PC-3 (cell line): ENCODE measurements around the gene DCLK1. TPM values are rescaled to one million over a fixed set of nuclear protein-coding genes. Genes with fewer than 3 reads are reported as not detected.
A peak's percentile ranks its signal among the peaks of the same experiment; 100 is the strongest.

Source experiments
- ATAC-seq: fragments of 200-7000 bp; cut with Tn5 transposase; 2 replicates; pipeline ENCODE4 v1.9.1; 2020; ENCODE audit warnings: mild to moderate bottlenecking, moderate library complexity
- BruUV-seq: library from RNA; stranded (reverse); fragments of 400-500 nt; replicated peaks from 2 replicates; lab custom pipeline; 2021; lab: Mats Ljungman, UMichigan
- CTCF ChIA-PET: fragments of 300-600 bp; sonication (Branson Sonifier 250); formaldehyde crosslinking; loops from one replicate; lab custom pipeline; 2022; ENCODE audit warnings: antibody characterized with exemption; lab: Charles Lee
- POLR2A ChIA-PET: fragments of 300-600 bp; sonication (Branson Sonifier 250); formaldehyde crosslinking; loops from one replicate; lab custom pipeline; 2022; ENCODE audit warnings: antibody characterized with exemption; ENCODE audit not compliant: unreplicated experiment; lab: Charles Lee
- DNase-seq: peaks from one replicate; pipeline ENCODE4 v3.0.0-alpha.2; 2015
- H2AFZ ChIP-seq: fragments of 300-600 bp; sonication (generic); 2 replicates; pipeline ENCODE4 v1.6.0; 2016; ENCODE audit warnings: antibody characterized with exemption, low read length
- H3F3A ChIP-seq: fragments of 300-600 bp; sonication (generic); one replicate; pipeline ENCODE4 v1.6.0; 2017; ENCODE audit warnings: antibody characterized with exemption, low read length, control low read depth, mild to moderate bottlenecking; ENCODE audit not compliant: unreplicated experiment
- H3K27ac ChIP-seq: fragments of 300-600 bp; sonication (generic); 2 replicates; pipeline ENCODE4 v1.5.1; 2016; ENCODE audit warnings: mild to moderate bottlenecking, low read length
- H3K27me3 ChIP-seq: fragments of 300-600 bp; sonication (generic); 2 replicates; pipeline ENCODE4 v1.6.1; 2016; ENCODE audit warnings: low read length, mixed read lengths
- H3K36me3 ChIP-seq: fragments of 300-600 bp; sonication (generic); 2 replicates; pipeline ENCODE4 v1.6.1; 2016; ENCODE audit warnings: low read depth, mixed run types, low read length, mixed read lengths
- H3K4me1 ChIP-seq: fragments of 300-600 bp; sonication (generic); 2 replicates; pipeline ENCODE4 v1.5.1; 2016; ENCODE audit warnings: low read length; ENCODE audit not compliant: insufficient read depth
- H3K4me2 ChIP-seq: fragments of 300-600 bp; sonication (generic); 2 replicates; pipeline ENCODE4 v1.6.0; 2016; ENCODE audit warnings: low read length
- H3K4me3 ChIP-seq: fragments of 300-600 bp; sonication (generic); 2 replicates; pipeline ENCODE4 v1.5.1; 2016; ENCODE audit warnings: mild to moderate bottlenecking, low read length, mixed read lengths
- H3K79me2 ChIP-seq: fragments of 300-600 bp; sonication (generic); 2 replicates; pipeline ENCODE4 v1.6.1; 2017; ENCODE audit warnings: low read length, mixed read lengths
- H3K9ac ChIP-seq: fragments of 300-600 bp; sonication (generic); 2 replicates; pipeline ENCODE4 v1.6.0; 2016; ENCODE audit warnings: mild to moderate bottlenecking, low read length
- H3K9me2 ChIP-seq: fragments of 300-600 bp; sonication (generic); replicated peaks from 2 replicates; pipeline ENCODE4 v1.6.1; 2016; ENCODE audit warnings: mixed run types, low read length, mixed read lengths
- H3K9me3 ChIP-seq: fragments of 300-600 bp; sonication (generic); 2 replicates; pipeline ENCODE4 v1.6.1; 2016; ENCODE audit warnings: low read length, mixed read lengths
- H4K20me1 ChIP-seq: fragments of 300-600 bp; sonication (generic); 2 replicates; pipeline ENCODE4 v1.6.1; 2016; ENCODE audit warnings: low read length, mixed read lengths
- EZH2 ChIP-seq: fragments of 300-600 bp; sonication (generic); IDR thresholded peaks from one replicate; pipeline ENCODE4 v1.6.1; 2017; ENCODE audit warnings: antibody characterized with exemption, mild to moderate bottlenecking, low read length; ENCODE audit not compliant: unreplicated experiment
- EZH2phosphoT487 ChIP-seq: fragments of 300-600 bp; sonication (generic); IDR thresholded peaks from 2 replicates; pipeline ENCODE4 v1.6.1; 2018; ENCODE audit warnings: mild to moderate bottlenecking, antibody characterized with exemption, low read length, borderline replicate concordance
- intact Hi-C: fragments of 100-400 bp; cut with micrococcal nuclease; formaldehyde crosslinking; loops from 2 replicates; pipeline ENCODE4 v1.9.0; 2023
- total RNA-seq: library from RNA; depleted of rRNA; stranded (reverse); fragments of >200 nt; gene quantifications from 2 replicates; pipeline ENCODE4 v1.2.3, GENCODE V29; 2014
- TF ChIP-seq, protein P1 (sequence below): fragments of 300-600 bp; sonication (generic); conservative IDR thresholded peaks from 2 replicates; pipeline ENCODE4 v1.5.1; 2017; ENCODE audit warnings: antibody characterized with exemption, low read depth, mild to moderate bottlenecking, low read length

The DCLK1 gene
- total RNA-seq, 1 experiment from 2014 or later = not detected

DNA sequence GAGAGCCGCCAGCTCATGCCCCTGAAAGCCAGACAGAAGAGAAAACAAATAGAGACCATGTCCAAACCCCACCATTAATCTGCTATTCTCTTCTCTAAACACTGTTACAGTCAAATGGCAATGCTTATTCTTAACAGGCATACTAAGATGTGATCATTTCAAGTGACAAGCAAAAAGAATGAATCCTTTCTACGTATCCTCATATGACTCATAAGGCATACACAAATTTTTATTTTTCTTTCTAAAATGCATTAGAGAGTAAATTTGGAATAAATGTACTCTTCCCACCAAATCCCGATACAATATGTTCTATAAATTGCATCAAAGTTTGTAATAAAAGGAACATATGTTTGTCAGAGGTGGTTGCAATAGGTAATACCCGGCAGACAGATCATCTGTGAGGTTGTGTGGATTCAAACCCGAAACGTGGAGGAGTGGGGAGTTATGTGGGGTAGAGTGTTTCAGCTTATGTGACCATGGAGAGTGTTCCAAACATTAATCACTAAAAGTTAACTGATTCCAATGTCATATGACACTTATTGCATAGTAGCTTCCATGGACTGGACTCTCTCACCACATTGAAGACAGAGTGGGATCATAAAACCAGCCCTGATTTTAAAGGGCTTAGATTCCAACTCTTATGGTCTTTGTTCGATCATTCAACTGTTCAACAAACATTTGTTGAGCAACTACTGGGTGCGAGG lies 213.1 kb downstream of the DCLK1 start:
- Histone ChIP-seq H3K27me3 (no peaks in the 10 kb centered on the region), H3K4me1 (peaks cover 9% of the 10 kb centered on the region), H4K20me1 (no peaks in the 10 kb centered on the region), H3K9me2 (no peaks in the 10 kb centered on the region), H3F3A (no peaks in the 10 kb centered on the region), H3K27ac (no peak overlapping the region), H3K4me2 (no peak overlapping the region), H3K4me3 (no peak overlapping the region), H3K36me3 (no peaks in the 10 kb centered on the region), H3K9ac (no peak overlapping the region), H3K9me3 (no peaks in the 10 kb centered on the region), H2AFZ (no peak overlapping the region), H3K79me2 (no peaks in the 10 kb centered on the region)
- DNase-seq = no peak
- peak; percentile 41; the same call in 1 of the 2 replicates for ATAC-seq
- ChIA-PET CTCF (interaction anchor here (0.5 kb wide), 1 partner anchor 100 kb away, joined by 3 read pairs; no protein-coding TSS in a partner anchor), POLR2A (no interaction called here)
- intact Hi-C loops = no loop called here
- BruUV-seq = no TSS peak
- no peak for TF ChIP-seq EZH2phosphoT487
- TF ChIP-seq, protein P1, sequence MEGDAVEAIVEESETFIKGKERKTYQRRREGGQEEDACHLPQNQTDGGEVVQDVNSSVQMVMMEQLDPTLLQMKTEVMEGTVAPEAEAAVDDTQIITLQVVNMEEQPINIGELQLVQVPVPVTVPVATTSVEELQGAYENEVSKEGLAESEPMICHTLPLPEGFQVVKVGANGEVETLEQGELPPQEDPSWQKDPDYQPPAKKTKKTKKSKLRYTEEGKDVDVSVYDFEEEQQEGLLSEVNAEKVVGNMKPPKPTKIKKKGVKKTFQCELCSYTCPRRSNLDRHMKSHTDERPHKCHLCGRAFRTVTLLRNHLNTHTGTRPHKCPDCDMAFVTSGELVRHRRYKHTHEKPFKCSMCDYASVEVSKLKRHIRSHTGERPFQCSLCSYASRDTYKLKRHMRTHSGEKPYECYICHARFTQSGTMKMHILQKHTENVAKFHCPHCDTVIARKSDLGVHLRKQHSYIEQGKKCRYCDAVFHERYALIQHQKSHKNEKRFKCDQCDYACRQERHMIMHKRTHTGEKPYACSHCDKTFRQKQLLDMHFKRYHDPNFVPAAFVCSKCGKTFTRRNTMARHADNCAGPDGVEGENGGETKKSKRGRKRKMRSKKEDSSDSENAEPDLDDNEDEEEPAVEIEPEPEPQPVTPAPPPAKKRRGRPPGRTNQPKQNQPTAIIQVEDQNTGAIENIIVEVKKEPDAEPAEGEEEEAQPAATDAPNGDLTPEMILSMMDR = no peak
- no peak for TF ChIP-seq EZH2

DNA sequence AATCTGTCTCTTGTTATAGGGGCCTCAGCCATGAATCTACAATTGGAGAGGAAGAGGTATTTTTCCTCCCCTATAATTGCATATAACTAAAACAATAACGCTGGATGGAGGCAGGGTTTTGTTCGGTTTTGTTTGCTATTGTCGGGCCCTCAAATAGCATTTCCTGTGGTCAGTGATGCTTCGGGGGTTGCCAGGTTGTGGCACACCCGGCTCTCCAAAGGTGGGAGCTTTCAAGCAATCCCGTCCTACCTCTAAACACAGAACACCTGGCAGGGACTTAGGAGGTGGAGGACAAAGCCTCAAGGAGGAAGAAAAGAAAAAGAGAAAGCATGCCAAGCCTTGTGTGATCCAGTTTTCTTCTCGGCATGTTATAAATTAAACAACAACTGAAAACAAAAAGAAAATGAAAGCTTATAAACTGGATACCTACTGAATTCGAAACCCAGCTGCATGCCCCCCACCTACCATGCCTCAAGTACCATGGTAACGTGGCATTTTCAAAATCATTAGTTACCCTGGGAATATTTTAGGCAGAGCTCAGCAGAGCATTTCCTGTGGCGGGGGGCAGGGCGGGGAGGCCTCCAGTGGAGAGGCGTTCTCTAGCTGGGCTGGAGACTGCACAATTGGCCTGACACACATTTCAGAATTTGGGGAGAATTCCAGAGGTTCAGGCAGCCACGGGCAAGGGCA lies 213.8 kb downstream of the DCLK1 start:
- Histone ChIP-seq H3K4me1 (0 out of 2 replicates have a peak, but pooled peaks cover 3% of the 10 kb centered on the region), H3K4me3 (no peak overlapping the region), H3K9ac (no peak overlapping the region), H3F3A (no peaks in the 10 kb centered on the region), H2AFZ (no peak overlapping the region), H3K9me3 (no peaks in the 10 kb centered on the region), H3K36me3 (no peaks in the 10 kb centered on the region), H3K27me3 (no peaks in the 10 kb centered on the region), H3K4me2 (no peak overlapping the region), H3K27ac (no peak overlapping the region), H3K9me2 (no peaks in the 10 kb centered on the region), H4K20me1 (no peaks in the 10 kb centered on the region), H3K79me2 (no peaks in the 10 kb centered on the region)
- ChIA-PET POLR2A (no interaction called here), CTCF (interaction anchor here (0.5 kb wide), 1 partner anchor 99 kb away, joined by 3 read pairs; no protein-coding TSS in a partner anchor)
- no peak for ATAC-seq
- no peak for DNase-seq
- BruUV-seq = no TSS peak
- TF ChIP-seq, protein P1 = no peak
- TF ChIP-seq EZH2phosphoT487 (no peak), EZH2 (no peak)
- intact Hi-C loops = no loop called here

DNA sequence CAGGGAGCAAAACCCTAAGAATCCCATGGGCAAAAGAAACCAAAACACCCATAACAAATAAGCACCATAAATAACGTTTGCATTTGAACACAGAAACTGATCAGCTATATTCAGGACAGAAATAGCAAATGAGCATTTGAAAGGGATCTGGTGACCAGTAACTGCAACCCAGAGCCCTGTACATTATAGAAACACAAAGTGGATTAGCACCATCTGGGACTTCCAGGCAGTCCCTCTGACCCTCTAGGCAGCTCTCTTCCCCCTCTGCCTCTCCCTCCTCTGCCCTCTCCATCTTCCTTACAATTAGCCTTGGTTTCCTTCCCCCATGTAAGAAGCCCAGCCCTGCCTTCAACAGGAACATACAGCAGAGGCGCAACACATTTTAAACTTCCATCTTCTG lies 215.0 kb downstream of the DCLK1 start:
- no peak for TF ChIP-seq EZH2phosphoT487
- TF ChIP-seq, protein P1 = no peak
- no peak for TF ChIP-seq EZH2
- Histone ChIP-seq H2AFZ (no peak overlapping the region), H3K9me2 (no peaks in the 10 kb centered on the region), H3K36me3 (no peaks in the 10 kb centered on the region), H3K4me3 (no peak overlapping the region), H3F3A (no peaks in the 10 kb centered on the region), H3K27me3 (no peaks in the 10 kb centered on the region), H3K4me1 (0 out of 2 replicates have a peak, but pooled peaks cover 3% of the 10 kb centered on the region), H3K27ac (no peak overlapping the region), H3K4me2 (no peak overlapping the region), H4K20me1 (no peaks in the 10 kb centered on the region), H3K79me2 (no peaks in the 10 kb centered on the region), H3K9me3 (no peaks in the 10 kb centered on the region), H3K9ac (no peak overlapping the region)
- ATAC-seq (no peak), DNase-seq (no peak)
- POLR2A ChIA-PET = no interaction called here
- CTCF ChIA-PET = no interaction called here
- intact Hi-C loops = no loop called here
- BruUV-seq = no TSS peak
